H9 (cell line): ENCODE results near the gene EPS8L1. TPM values are rescaled to one million over a fixed set of nuclear protein-coding genes. Genes with fewer than 3 reads are reported as not detected.

Source experiments
- DNase-seq: peaks from one replicate; pipeline ENCODE4 v3.0.0-alpha.2; 2017
- H2AFZ ChIP-seq: one replicate; pipeline ENCODE4 v1.6.1; 2013; ENCODE audit warnings: mild to moderate bottlenecking, low read length, control low read depth, moderate library complexity
- H2AK5ac ChIP-seq: 2 replicates; pipeline ENCODE4 v1.6.1; 2013; ENCODE audit warnings: low read length, control low read depth, mixed read lengths; ENCODE audit not compliant: insufficient read length
- H2BK120ac ChIP-seq: one replicate; pipeline ENCODE4 v1.6.1; 2013; ENCODE audit warnings: low read depth, mild to moderate bottlenecking, low read length, control low read depth, inconsistent platforms; ENCODE audit not compliant: poor library complexity, severe bottlenecking
- H2BK12ac ChIP-seq: 2 replicates; pipeline ENCODE4 v1.6.1; 2013; ENCODE audit warnings: low read length, control low read depth, mixed read lengths, low read depth; ENCODE audit not compliant: insufficient read length
- H2BK15ac ChIP-seq: 2 replicates; pipeline ENCODE4 v1.6.1; 2013; ENCODE audit warnings: low read depth, low read length, control low read depth
- H2BK20ac ChIP-seq: one replicate; pipeline ENCODE4 v1.6.1; 2013; ENCODE audit warnings: low read depth, mild to moderate bottlenecking, low read length, control low read depth, inconsistent platforms; ENCODE audit not compliant: poor library complexity, severe bottlenecking
- H2BK5ac ChIP-seq: 2 replicates; pipeline ENCODE4 v1.6.1; 2013; ENCODE audit warnings: low read length, control low read depth, mixed read lengths; ENCODE audit not compliant: insufficient read length
- H3K14ac ChIP-seq: 2 replicates; pipeline ENCODE4 v1.6.1; 2013; ENCODE audit warnings: low read length, control low read depth; ENCODE audit not compliant: insufficient read depth
- H3K18ac ChIP-seq: 2 replicates; pipeline ENCODE4 v1.6.1; 2013; ENCODE audit warnings: low read depth, mild to moderate bottlenecking, mixed read lengths, low read length, control low read depth; ENCODE audit not compliant: insufficient read length
- H3K23ac ChIP-seq: 2 replicates; pipeline ENCODE4 v1.6.1; 2013; ENCODE audit warnings: low read length, control low read depth, mixed read lengths, low read depth; ENCODE audit not compliant: insufficient read length
- H3K23me2 ChIP-seq: 2 replicates; pipeline ENCODE4 v1.6.1; 2013; ENCODE audit warnings: low read depth, mild to moderate bottlenecking, mixed read lengths, low read length, control low read depth; ENCODE audit not compliant: insufficient read length, poor library complexity, severe bottlenecking
- H3K27ac ChIP-seq: 2 replicates; pipeline ENCODE4 v1.5.1; 2013; ENCODE audit warnings: low read length, control low read depth, mixed read lengths, low read depth; ENCODE audit not compliant: insufficient read length
- H3K27me3 ChIP-seq: 2 replicates; pipeline ENCODE4 v1.6.1; 2013; ENCODE audit warnings: low read length, control low read depth, inconsistent platforms; ENCODE audit not compliant: insufficient read depth
- H3K4ac ChIP-seq: 2 replicates; pipeline ENCODE4 v1.6.1; 2013; ENCODE audit warnings: low read depth, mild to moderate bottlenecking, control low read depth, inconsistent platforms, low read length, moderate library complexity
- H3K4me1 ChIP-seq: 2 replicates; pipeline ENCODE4 v1.6.1; 2013; ENCODE audit warnings: low read length, control low read depth, inconsistent platforms; ENCODE audit not compliant: insufficient read depth
- H3K4me2 ChIP-seq: 2 replicates; pipeline ENCODE4 v1.6.1; 2013; ENCODE audit warnings: low read length, control low read depth, mixed read lengths; ENCODE audit not compliant: insufficient read length, insufficient read depth
- H3K56ac ChIP-seq: 2 replicates; pipeline ENCODE4 v1.6.1; 2013; ENCODE audit warnings: low read depth, mild to moderate bottlenecking, mixed read lengths, low read length, control low read depth; ENCODE audit not compliant: insufficient read length
- H3K79me1 ChIP-seq: 2 replicates; pipeline ENCODE4 v1.6.1; 2013; ENCODE audit warnings: low read depth, mild to moderate bottlenecking, moderate library complexity, low read length, control low read depth, inconsistent platforms; ENCODE audit not compliant: insufficient read depth, poor library complexity, severe bottlenecking
- H3K79me2 ChIP-seq: 2 replicates; pipeline ENCODE4 v1.6.1; 2013; ENCODE audit warnings: low read length, control low read depth, inconsistent platforms; ENCODE audit not compliant: insufficient read depth
- H3K9ac ChIP-seq: 2 replicates; pipeline ENCODE4 v1.6.1; 2013; ENCODE audit warnings: low read length, control low read depth, mixed read lengths; ENCODE audit not compliant: insufficient read length; ENCODE audit errors: extremely low read depth
- H3K9me3 ChIP-seq: one replicate; pipeline ENCODE4 v1.6.1; 2013; ENCODE audit warnings: low read depth, low read length, inconsistent platforms; ENCODE audit not compliant: control insufficient read depth
- H3T11ph ChIP-seq: one replicate; pipeline ENCODE4 v1.6.1; 2013; ENCODE audit warnings: mild to moderate bottlenecking, low read length, control low read depth, inconsistent platforms
- H4K20me1 ChIP-seq: one replicate; pipeline ENCODE4 v1.6.1; 2013; ENCODE audit not compliant: control insufficient read depth, insufficient read length, insufficient read depth
- H4K5ac ChIP-seq: 2 replicates; pipeline ENCODE4 v1.6.1; 2013; ENCODE audit warnings: low read depth, mild to moderate bottlenecking, mixed read lengths, low read length, control low read depth; ENCODE audit not compliant: insufficient read length
- H4K8ac ChIP-seq: replicated peaks from 2 replicates; pipeline ENCODE4 v1.6.1; 2013; ENCODE audit warnings: low read length, control low read depth, mixed read lengths, low read depth; ENCODE audit not compliant: insufficient read length
- H4K91ac ChIP-seq: 2 replicates; pipeline ENCODE4 v1.6.1; 2013; ENCODE audit warnings: low read depth, mild to moderate bottlenecking, moderate library complexity, mixed read lengths, low read length, control low read depth; ENCODE audit not compliant: insufficient read length
- H3K27ac Mint-ChIP-seq, 3 experiments: 2 replicates in 2 of 3; 3 replicates in 1 of 3; pipeline ENCODE4 v1.8.0; 2020 to 2021; ENCODE audit warnings: mixed read lengths in 3 of 3, mild to moderate bottlenecking in 1 of 3, moderate library complexity in 1 of 3
- H3K27me3 Mint-ChIP-seq: 2 replicates; pipeline ENCODE4 v1.8.0; 2021; ENCODE audit warnings: low read depth, mild to moderate bottlenecking, moderate library complexity, mixed read lengths
- H3K36me3 Mint-ChIP-seq, 3 experiments: 2 replicates in 2 of 3; 3 replicates in 1 of 3; pipeline ENCODE4 v1.8.0; 2020 to 2021; ENCODE audit warnings: low read depth in 3 of 3, mixed read lengths in 3 of 3; ENCODE audit not compliant: insufficient read depth in 1 of 3
- H3K4me1 Mint-ChIP-seq, 2 experiments: 2 replicates each; pipeline ENCODE4 v1.8.0; 2020; ENCODE audit warnings: mixed read lengths in 2 of 2
- H3K4me3 Mint-ChIP-seq, 2 experiments: 2 replicates in 1 of 2; 3 replicates in 1 of 2; pipeline ENCODE4 v1.8.0; 2020 to 2021; ENCODE audit warnings: mild to moderate bottlenecking in 2 of 2, mixed read lengths in 2 of 2, moderate library complexity in 1 of 2
- H3K9me3 Mint-ChIP-seq, 2 experiments: 2 replicates in 1 of 2; 3 replicates in 1 of 2; pipeline ENCODE4 v1.8.0; 2020; ENCODE audit warnings: mild to moderate bottlenecking in 2 of 2, mixed read lengths in 2 of 2, moderate library complexity in 1 of 2
- CTCF ChIP-seq: fragments of 200-600 bp; sonication (generic); conservative IDR thresholded peaks from 3 replicates; pipeline ENCODE4 v1.8.0; 2021; ENCODE audit warnings: antibody characterized with exemption, mild to moderate bottlenecking
- WGBS: extraction: QIAGEN DNeasy Blood & Tissue Kit; methylation state at CpG from one replicate; pipeline ENCODE4 v1.1.7; 2013; ENCODE audit warnings: missing lambda C conversion rate, low lambda C conversion rate, mixed read lengths; ENCODE audit not compliant: insufficient read length; ENCODE audit errors: extremely low coverage; 5-methylcytosine and 5-hydroxymethylcytosine counted together
- total RNA-seq: library from RNA; stranded (reverse); gene quantifications from 2 replicates; pipeline ENCODE4 v1.2.1, GENCODE V29; 2021

Gene EPS8L1
- total RNA-seq, 1 experiment from 2014 or later, result 24.0 TPM

- H3K27me3 ChIP-seq, result no peaks in the 10 kb centered on the region
- H3K79me1 ChIP-seq, result peaks cover 5% of the 10 kb centered on the region
- H3K4ac ChIP-seq, result no peak overlapping the region
- no peaks in the 10 kb centered on the region for H3K9me3 Mint-ChIP-seq
- H3K9ac ChIP-seq, result no peak overlapping the region
- no peak overlapping the region for H2AFZ ChIP-seq
- no peaks in the 10 kb centered on the region; the same call in 1 of the 2 replicates for H3K27me3 Mint-ChIP-seq
- no peak overlapping the region for H4K91ac ChIP-seq
- H4K20me1 ChIP-seq, result peaks cover 3% of the 10 kb centered on the region
- peaks cover 15% of the 10 kb centered on the region for H3K23me2 ChIP-seq
- no peaks in the 10 kb centered on the region for H3K4me1 ChIP-seq
- no peak overlapping the region for H2BK5ac ChIP-seq
- no CpG with 5 or more reads among the region's 13 CpGs for WGBS
- no peak overlapping the region for H4K5ac ChIP-seq
- no peak overlapping the region for H3K27ac ChIP-seq
- H3K4me3 Mint-ChIP-seq, result peak overlapping the region; percentile 92 to 94
- H2AK5ac ChIP-seq, result no peak overlapping the region
- peak overlapping the region; percentile 99 for H3K4me2 ChIP-seq
- H3K18ac ChIP-seq, result no peak overlapping the region
- peak overlapping the region in 1 of 3 experiments; percentile 13; a peak in 2 of 7 replicates for H3K27ac Mint-ChIP-seq
- H3K4me1 Mint-ChIP-seq, result peaks cover 21 to 30% of the 10 kb centered on the region in 2 experiments
- H3K56ac ChIP-seq, result no peak overlapping the region
- H2BK120ac ChIP-seq, result no peak overlapping the region
- H4K8ac ChIP-seq, result no peak overlapping the region
- no peak overlapping the region for H2BK15ac ChIP-seq
- H2BK12ac ChIP-seq, result no peak overlapping the region
- peaks cover 7% of the 10 kb centered on the region; the same call in 1 of the 2 replicates for H3K79me2 ChIP-seq
- DNase-seq, result no peak
- no peak overlapping the region for H2BK20ac ChIP-seq
- no peak overlapping the region for H3K23ac ChIP-seq
- no peak overlapping the region for H3T11ph ChIP-seq
- no peak overlapping the region for H3K14ac ChIP-seq
- H3K36me3 Mint-ChIP-seq, result peaks cover 0 to 2% (median 2%) of the 10 kb centered on the region in 3 experiments; a peak in 4 of 7 replicates
- no peak for TF ChIP-seq CTCF
- no peaks in the 10 kb centered on the region for H3K9me3 ChIP-seq
Observed at GRCh38 chr19:55115446-55116065, 39.9 kb downstream of the EPS8L1 start.
